Dendritic cell treated with granulocyte-macrophage colony-stimulating factor and Interleukin-4, amounts not matched to agents 40 ng/mL and 50 ng/mL, for 4 days (primary cell): ENCODE measurements around the gene PHACTR1.

Source experiments
- H3K27ac Mint-ChIP-seq: one replicate; pipeline ENCODE4 v1.8.0; 2022; ENCODE audit warnings: mild to moderate bottlenecking, mixed read lengths
- H3K27me3 Mint-ChIP-seq: one replicate; pipeline ENCODE4 v1.8.0; 2022; ENCODE audit warnings: mild to moderate bottlenecking, mixed read lengths
- H3K36me3 Mint-ChIP-seq: one replicate; pipeline ENCODE4 v1.8.0; 2022; ENCODE audit warnings: low read depth, mixed read lengths
- H3K4me1 Mint-ChIP-seq: one replicate; pipeline ENCODE4 v1.8.0; 2022; ENCODE audit warnings: low read depth, mixed read lengths
- H3K4me3 Mint-ChIP-seq: one replicate; pipeline ENCODE4 v1.8.0; 2022; ENCODE audit warnings: mild to moderate bottlenecking, moderate library complexity, mixed read lengths
- H3K9me3 Mint-ChIP-seq: one replicate; pipeline ENCODE4 v1.8.0; 2022; ENCODE audit warnings: mixed read lengths
- intact Hi-C: fragments of 100-400 bp; cut with micrococcal nuclease; formaldehyde crosslinking; loops from one replicate; pipeline ENCODE4 v1.15.0; 2022

Gene PHACTR1

GRCh38 chr6:12716298-12716916 lies at the start of gene PHACTR1:
Gene PHACTR1 (plus strand): TSS chr6:12716767.
- Mint-ChIP-seq H3K36me3 (no peaks in the 10 kb centered on the region), H3K4me3 (no peak within 1 kb of the TSS), H3K9me3 (no peaks in the 10 kb centered on the region), H3K27ac (no peak within 1 kb of the TSS), H3K27me3 (peaks cover 5% of the 10 kb centered on the region), H3K4me1 (no peaks in the 10 kb centered on the region)
- intact Hi-C loops = no loop called here

GRCh38 chr6:12666886-12667285 lies 49.7 kb upstream of the PHACTR1 start:
- intact Hi-C loops = no loop called here
- Mint-ChIP-seq H3K4me1 (no peaks in the 10 kb centered on the region), H3K9me3 (no peaks in the 10 kb centered on the region), H3K36me3 (no peaks in the 10 kb centered on the region), H3K4me3 (no peak overlapping the region), H3K27me3 (peaks cover 10% of the 10 kb centered on the region), H3K27ac (no peak overlapping the region)

- H3K27me3 Mint-ChIP-seq = peaks cover 12% of the 10 kb centered on the region
- no peaks in the 10 kb centered on the region for H3K9me3 Mint-ChIP-seq
- H3K4me3 Mint-ChIP-seq = no peak overlapping the region
- intact Hi-C loops = no loop called here
- H3K27ac Mint-ChIP-seq = no peak overlapping the region
- no peaks in the 10 kb centered on the region for H3K4me1 Mint-ChIP-seq
- H3K36me3 Mint-ChIP-seq = no peaks in the 10 kb centered on the region
These were observed 40.6 kb upstream of the PHACTR1 start for GRCh38 chr6:12675931-12676330.

GRCh38 chr6:12679341-12679740 lies 37.2 kb upstream of the PHACTR1 start:
- intact Hi-C loops = no loop called here
- Mint-ChIP-seq H3K27me3 (peaks cover 7% of the 10 kb centered on the region), H3K36me3 (no peaks in the 10 kb centered on the region), H3K27ac (no peak overlapping the region), H3K9me3 (no peaks in the 10 kb centered on the region), H3K4me1 (no peaks in the 10 kb centered on the region), H3K4me3 (no peak overlapping the region)

- Mint-ChIP-seq H3K36me3 (no peaks in the 10 kb centered on the region), H3K27me3 (peaks cover 2% of the 10 kb centered on the region), H3K4me3 (no peak overlapping the region), H3K4me1 (no peaks in the 10 kb centered on the region), H3K9me3 (no peaks in the 10 kb centered on the region), H3K27ac (no peak overlapping the region)
- intact Hi-C loops = no loop called here
These were observed 23.4 kb upstream of the PHACTR1 start for GRCh38 chr6:12693122-12693521.

GRCh38 chr6:12698298-12698697 lies 18.3 kb upstream of the PHACTR1 start:
- intact Hi-C loops = no loop called here
- H3K9me3 Mint-ChIP-seq = no peaks in the 10 kb centered on the region
- H3K27me3 Mint-ChIP-seq = peaks cover 4% of the 10 kb centered on the region
- no peak overlapping the region for H3K27ac Mint-ChIP-seq
- no peak overlapping the region for H3K4me3 Mint-ChIP-seq
- no peaks in the 10 kb centered on the region for H3K36me3 Mint-ChIP-seq
- peaks cover 6% of the 10 kb centered on the region for H3K4me1 Mint-ChIP-seq

GRCh38 chr6:12704946-12705345 lies 11.6 kb upstream of the PHACTR1 start:
- intact Hi-C loops = no loop called here
- no peaks in the 10 kb centered on the region for H3K9me3 Mint-ChIP-seq
- H3K36me3 Mint-ChIP-seq = no peaks in the 10 kb centered on the region
- H3K27me3 Mint-ChIP-seq = peaks cover 4% of the 10 kb centered on the region
- no peak overlapping the region for H3K27ac Mint-ChIP-seq
- H3K4me1 Mint-ChIP-seq = peaks cover 6% of the 10 kb centered on the region
- no peak overlapping the region for H3K4me3 Mint-ChIP-seq

- H3K9me3 Mint-ChIP-seq = no peaks in the 10 kb centered on the region
- intact Hi-C loops = no loop called here
- no peaks in the 10 kb centered on the region for H3K4me1 Mint-ChIP-seq
- no peak overlapping the region for H3K27ac Mint-ChIP-seq
- H3K36me3 Mint-ChIP-seq = no peaks in the 10 kb centered on the region
- peaks cover 1% of the 10 kb centered on the region for H3K27me3 Mint-ChIP-seq
- no peak overlapping the region for H3K4me3 Mint-ChIP-seq
These were observed 7.5 kb upstream of the PHACTR1 start for GRCh38 chr6:12709116-12709515.

GRCh38 chr6:12709556-12710232 lies 6.9 kb upstream of the PHACTR1 start:
- Mint-ChIP-seq H3K4me1 (no peaks in the 10 kb centered on the region), H3K27ac (no peak overlapping the region), H3K36me3 (no peaks in the 10 kb centered on the region), H3K9me3 (no peaks in the 10 kb centered on the region), H3K4me3 (no peak overlapping the region), H3K27me3 (peaks cover 1% of the 10 kb centered on the region)
- intact Hi-C loops = no loop called here

GRCh38 chr6:12710921-12711320 lies 5.6 kb upstream of the PHACTR1 start:
- intact Hi-C loops = no loop called here
- H3K4me1 Mint-ChIP-seq = no peaks in the 10 kb centered on the region
- H3K27ac Mint-ChIP-seq = no peak overlapping the region
- H3K9me3 Mint-ChIP-seq = no peaks in the 10 kb centered on the region
- H3K27me3 Mint-ChIP-seq = peaks cover 3% of the 10 kb centered on the region
- H3K36me3 Mint-ChIP-seq = no peaks in the 10 kb centered on the region
- H3K4me3 Mint-ChIP-seq = no peak overlapping the region

GRCh38 chr6:12714022-12714421 lies 2.5 kb upstream of the PHACTR1 start:
- H3K4me3 Mint-ChIP-seq = no peak overlapping the region
- no peaks in the 10 kb centered on the region for H3K36me3 Mint-ChIP-seq
- H3K9me3 Mint-ChIP-seq = no peaks in the 10 kb centered on the region
- no peak overlapping the region for H3K27ac Mint-ChIP-seq
- no peaks in the 10 kb centered on the region for H3K4me1 Mint-ChIP-seq
- peaks cover 3% of the 10 kb centered on the region for H3K27me3 Mint-ChIP-seq
- intact Hi-C loops = no loop called here

- intact Hi-C loops = no loop called here
- no peak overlapping the region for H3K4me3 Mint-ChIP-seq
- no peaks in the 10 kb centered on the region for H3K9me3 Mint-ChIP-seq
- no peaks in the 10 kb centered on the region for H3K4me1 Mint-ChIP-seq
- H3K36me3 Mint-ChIP-seq = no peaks in the 10 kb centered on the region
- H3K27me3 Mint-ChIP-seq = peaks cover 5% of the 10 kb centered on the region
- H3K27ac Mint-ChIP-seq = no peak overlapping the region
These were observed 1.1 kb upstream of the PHACTR1 start for GRCh38 chr6:12715437-12715836.

GRCh38 chr6:12717356-12717755 lies 789 bp downstream of the PHACTR1 start:
- H3K36me3 Mint-ChIP-seq = no peaks in the 10 kb centered on the region
- H3K4me3 Mint-ChIP-seq = no peak overlapping the region
- H3K27ac Mint-ChIP-seq = no peak overlapping the region
- H3K9me3 Mint-ChIP-seq = no peaks in the 10 kb centered on the region
- intact Hi-C loops = no loop called here
- no peaks in the 10 kb centered on the region for H3K4me1 Mint-ChIP-seq
- peaks cover 5% of the 10 kb centered on the region for H3K27me3 Mint-ChIP-seq

GRCh38 chr6:12718015-12718414 lies 1.4 kb downstream of the PHACTR1 start:
- no peak overlapping the region for H3K4me3 Mint-ChIP-seq
- no peaks in the 10 kb centered on the region for H3K4me1 Mint-ChIP-seq
- peaks cover 5% of the 10 kb centered on the region for H3K27me3 Mint-ChIP-seq
- intact Hi-C loops = no loop called here
- no peaks in the 10 kb centered on the region for H3K9me3 Mint-ChIP-seq
- no peak overlapping the region for H3K27ac Mint-ChIP-seq
- H3K36me3 Mint-ChIP-seq = no peaks in the 10 kb centered on the region

- Mint-ChIP-seq H3K36me3 (no peaks in the 10 kb centered on the region), H3K4me3 (no peak overlapping the region), H3K4me1 (no peaks in the 10 kb centered on the region), H3K27me3 (peaks cover 5% of the 10 kb centered on the region), H3K9me3 (no peaks in the 10 kb centered on the region), H3K27ac (no peak overlapping the region)
- intact Hi-C loops = no loop called here
These were observed 2.5 kb downstream of the PHACTR1 start for GRCh38 chr6:12719017-12719416.
